NCI-H460 (cell line): ENCODE data around the gene BPI. TPM values are rescaled to one million over a fixed set of nuclear protein-coding genes. Genes with fewer than 3 reads are reported as not detected.
"Not testable (repeated sequence)": the region's sequence is repeated elsewhere in the genome, so short reads cannot be mapped to it uniquely, and the experiment has no call there.

Experiments used
- DNase-seq: peaks from one replicate; pipeline ENCODE4 v3.0.0-alpha.2; 2016; ENCODE audit warnings: low read depth; ENCODE audit errors: extremely low read depth
- total RNA-seq: library from RNA; depleted of rRNA; stranded (reverse); fragments of >200 nt; shearing (Covaris generic); gene quantifications from 2 replicates; pipeline ENCODE4 v1.2.3, GENCODE V29; 2014

The BPI gene
- total RNA-seq, 1 experiment from 2014 or later = not detected

DNA sequence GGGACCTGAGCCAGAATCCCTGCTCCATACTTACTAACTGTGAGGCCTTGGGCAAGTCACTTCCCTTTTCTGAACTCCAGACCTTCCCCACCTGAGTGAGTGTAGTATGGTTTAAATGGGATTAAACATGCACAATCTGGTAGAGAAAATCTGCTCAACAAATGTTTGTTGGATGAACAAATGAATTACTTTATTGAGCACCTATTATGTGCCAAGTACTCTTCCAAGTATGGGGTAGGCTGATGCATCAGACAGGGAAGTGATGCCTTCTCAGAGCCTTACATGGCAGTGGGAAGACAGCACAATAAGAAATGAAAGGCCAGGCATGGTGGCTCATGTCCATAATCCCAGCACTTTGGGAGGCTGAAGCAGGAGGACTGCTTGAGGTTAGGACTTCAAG lies 27.3 kb downstream of the BPI start:
- DNase-seq = no peak

DNA sequence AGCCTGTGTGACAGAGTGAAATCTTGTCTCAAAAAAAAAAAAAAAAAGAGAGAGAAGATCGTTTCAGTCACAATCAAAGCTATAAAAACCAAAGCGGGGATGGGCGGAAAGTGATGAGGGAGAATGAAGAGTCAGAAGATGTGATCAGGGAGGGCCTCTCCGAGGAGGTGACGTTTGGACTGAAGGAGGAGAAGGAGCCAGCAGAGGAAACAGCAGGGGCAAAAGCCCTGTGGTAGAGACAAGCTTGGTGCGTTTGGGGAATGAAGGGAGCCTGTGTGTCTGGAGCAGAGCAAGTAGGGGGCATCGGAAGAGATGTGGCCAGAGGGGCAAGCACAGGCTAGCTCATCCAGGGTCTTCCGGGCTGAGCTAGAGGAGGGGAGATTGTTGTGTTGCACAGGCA lies 27.9 kb downstream of the BPI start:
- no peak for DNase-seq

GRCh38 chr20:38334016-38334415 lies 30.1 kb downstream of the BPI start:
- DNase-seq = no peak

DNA sequence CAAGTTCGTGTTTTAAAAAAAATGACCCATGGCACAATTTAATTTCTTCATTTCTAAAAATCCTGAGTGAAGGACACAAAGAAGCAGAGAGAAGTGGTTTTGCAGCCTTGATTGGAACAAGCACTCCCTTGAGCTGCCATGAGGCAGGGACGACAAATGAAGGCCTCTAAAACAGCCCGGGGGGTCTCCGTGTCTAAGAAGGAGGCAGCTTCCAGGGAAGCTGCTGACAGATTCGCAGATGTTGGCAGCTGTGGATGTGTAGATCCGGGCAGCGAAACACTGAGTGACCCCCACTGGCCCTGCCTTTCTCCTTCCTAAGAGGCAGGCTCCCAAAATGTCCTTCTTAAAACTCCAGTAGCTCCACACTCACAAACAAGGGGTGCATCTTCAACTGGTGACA lies 32.8 kb downstream of the BPI start:
- DNase-seq = no peak

DNA sequence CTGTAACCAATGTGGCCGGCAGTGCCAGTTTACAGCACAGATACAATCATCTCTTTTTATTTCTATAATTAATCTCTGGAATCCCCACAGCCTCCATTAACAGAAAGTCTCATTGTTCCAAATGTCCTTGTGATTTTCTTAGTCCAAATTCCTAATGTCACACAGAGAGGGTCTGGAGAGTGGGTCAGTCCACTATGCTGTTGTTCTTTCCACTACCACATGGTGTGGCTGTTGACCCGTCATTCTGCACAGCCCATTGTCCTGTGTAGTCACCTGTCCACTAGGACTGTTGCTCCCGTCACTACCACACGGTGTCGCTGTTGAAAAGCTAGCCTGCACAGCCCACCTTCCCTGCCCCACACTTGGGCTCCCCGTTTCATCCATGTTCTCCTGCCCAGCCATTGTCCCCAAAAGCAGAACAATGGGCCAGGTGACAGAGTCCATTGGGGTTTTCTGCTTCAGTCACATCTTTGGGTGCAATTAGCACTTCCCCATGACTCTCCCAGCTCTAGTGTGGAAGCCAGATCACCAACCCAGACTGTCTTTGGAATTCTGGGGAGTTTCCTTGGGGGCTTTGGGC lies 33.7 kb downstream of the BPI start:
- DNase-seq = peak; percentile 11

- no peak for DNase-seq
Observed at GRCh38 chr20:38338849-38339520, 35.0 kb downstream of the BPI start.

DNA sequence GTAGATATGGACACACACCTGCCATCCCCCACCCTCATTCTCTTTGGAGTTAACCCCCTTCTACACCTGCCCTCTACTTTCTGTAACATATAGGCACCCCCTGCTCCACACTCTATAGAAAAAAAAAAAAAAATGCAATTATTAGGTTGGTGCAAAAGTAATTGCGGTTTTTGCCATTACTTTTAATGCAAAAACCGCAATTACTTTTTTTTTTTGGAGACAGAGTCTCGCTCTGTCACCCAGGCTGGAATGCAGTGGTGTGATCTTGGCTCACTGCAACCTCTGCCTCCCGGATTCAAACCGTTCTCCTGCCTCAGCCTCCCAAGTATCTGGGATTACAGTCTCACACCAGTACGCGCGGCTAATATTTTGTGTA lies 35.6 kb downstream of the BPI start:
- not testable (repeated sequence) for DNase-seq

GRCh38 chr20:38339997-38340396 lies 36.0 kb downstream of the BPI start:
- DNase-seq = no peak

GRCh38 chr20:38340693-38341092 lies 36.7 kb downstream of the BPI start:
- no peak for DNase-seq

DNA sequence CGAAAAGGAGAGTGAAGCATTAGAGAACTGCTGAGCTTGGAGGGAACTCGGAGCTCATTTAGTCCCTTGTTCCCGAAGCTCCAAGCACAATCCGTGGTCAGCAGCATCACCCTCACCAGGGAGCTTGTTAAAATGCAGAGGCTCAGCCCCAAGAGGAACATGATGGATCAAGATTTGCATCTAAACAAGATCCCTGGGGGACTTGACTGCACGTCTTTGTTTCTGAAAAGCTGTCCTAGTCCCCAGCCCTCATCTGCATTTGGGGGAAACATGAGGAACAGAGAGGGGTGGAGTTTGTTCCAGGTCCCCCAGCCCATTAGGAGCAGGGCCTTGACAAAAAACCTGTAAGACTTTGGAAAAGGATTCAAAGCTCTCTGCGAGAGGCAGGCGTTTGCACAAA lies 38.3 kb downstream of the BPI start:
- no peak for DNase-seq

DNA sequence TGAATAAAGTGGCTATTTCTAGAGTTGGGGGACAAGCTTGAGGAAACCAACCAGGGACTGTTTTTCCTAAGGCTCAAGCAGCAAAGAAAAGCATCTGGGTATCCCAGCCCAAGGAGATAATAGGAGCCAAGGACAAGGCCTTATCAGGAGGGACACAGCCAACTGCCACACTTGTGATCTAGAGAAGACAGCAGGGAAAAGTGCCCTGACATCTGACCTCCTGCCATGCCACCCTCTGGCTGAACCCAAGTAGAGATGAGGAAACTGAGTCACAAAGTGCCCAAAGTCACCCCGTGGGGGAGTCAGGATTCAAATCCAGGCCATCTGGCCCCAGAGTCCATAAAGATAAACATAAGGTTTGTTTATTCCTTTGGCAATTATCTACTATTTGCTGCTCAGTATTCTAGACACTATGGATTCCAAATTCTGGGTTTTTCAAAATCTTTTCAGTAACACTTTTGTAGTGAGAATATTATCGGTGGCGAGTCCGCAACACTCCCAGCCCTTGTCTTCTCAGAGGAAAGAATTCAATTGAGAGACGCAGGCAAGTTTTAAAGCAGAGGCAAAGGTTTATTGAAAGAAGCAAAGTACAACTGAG lies 38.9 kb downstream of the BPI start:
- DNase-seq = no peak

DNA sequence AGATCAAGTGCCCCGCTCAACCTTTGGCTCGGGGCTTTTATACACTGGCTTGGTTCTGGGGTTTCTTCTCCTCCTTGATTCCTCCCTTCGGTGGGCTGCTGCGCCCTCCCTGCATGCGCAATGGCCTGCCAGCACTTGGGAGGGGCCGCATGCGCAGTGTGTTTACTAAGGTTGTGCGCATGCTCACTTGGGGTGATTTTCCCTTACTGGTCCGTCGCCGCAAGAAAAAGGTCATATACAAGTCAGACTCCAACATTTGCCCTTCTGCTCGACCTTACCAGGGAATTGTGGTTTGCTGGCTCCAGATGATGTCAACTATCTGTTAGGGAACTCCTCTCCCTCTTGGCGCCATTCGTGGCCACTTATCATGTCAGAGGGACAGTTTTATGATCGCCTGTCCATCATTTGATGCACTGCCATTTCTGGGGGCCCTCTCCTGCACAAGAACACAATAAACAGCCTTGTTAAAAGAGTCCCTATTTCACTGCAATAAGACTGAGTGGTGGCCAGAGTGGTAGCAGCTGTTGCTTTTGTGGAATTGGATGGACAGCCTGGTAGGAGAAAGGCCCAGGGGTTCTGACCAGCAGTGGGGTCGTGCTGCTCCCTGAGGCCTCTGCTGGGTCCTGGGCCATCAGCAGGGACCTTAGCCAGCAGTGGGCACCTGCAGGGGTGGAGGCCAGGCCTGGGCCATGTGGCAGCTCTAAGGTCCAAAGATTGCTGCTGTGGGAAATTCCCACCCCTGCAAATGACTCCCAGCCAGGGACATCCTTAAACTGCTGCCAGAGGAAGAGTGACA lies 39.6 kb downstream of the BPI start:
- no peak for DNase-seq

DNA sequence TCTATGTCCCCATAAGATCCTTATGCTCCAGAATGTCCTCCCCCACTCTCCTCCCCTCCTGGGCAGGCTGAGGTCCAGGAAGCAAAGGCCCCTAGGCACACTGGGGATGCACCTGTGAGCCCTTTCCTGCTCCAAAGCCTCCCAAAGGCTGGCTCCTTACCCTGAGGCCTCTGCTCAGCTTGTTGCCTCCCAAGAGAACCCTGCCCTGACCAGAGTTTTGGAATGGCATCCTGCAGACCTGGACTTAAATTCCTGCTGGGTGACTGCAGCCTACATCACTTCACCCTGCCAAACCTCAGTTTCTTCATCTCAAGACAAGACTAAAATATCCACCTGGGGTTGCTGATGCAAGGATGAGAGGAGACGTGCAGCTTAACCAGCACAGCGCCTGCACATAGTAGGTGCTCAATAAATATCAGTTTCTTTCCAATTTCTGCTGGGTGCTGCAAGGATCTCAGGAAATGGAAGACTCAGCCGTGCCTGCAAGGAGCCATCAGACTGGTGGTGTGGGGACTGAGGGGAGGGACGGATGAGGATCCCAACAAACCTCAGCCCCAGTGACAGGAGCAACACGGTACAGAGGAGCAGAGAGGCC lies 40.2 kb downstream of the BPI start:
- no peak for DNase-seq

GRCh38 chr20:38345643-38346042 lies 41.7 kb downstream of the BPI start:
- DNase-seq = no peak

GRCh38 chr20:38346247-38346651 lies 42.3 kb downstream of the BPI start, which contains the start of gene LBP:
Gene LBP, plus strand, starts transcription at chr20:38346482. Its CDS starts 35 bp downstream, at chr20:38346517.
- no peak for DNase-seq

DNA sequence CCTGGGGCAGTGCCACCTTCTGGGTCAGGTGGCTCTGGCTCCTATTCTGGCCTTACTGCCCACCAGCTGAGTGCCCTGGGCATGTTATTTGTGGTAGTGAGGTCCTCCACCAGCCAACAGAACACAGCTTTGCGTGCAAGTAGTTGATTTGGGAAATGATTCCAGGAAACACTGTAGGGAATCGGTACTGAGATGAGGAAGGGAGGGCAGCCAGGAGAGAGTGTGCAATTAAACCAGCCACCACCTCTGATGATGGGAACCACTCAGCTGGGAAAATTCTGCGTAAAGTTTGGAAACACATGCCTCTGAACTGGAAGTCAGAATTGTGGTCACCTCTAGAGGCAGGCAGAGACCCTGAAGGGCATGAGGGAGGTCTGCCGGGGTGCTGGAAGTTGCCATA lies 42.8 kb downstream of the BPI start:
- no peak for DNase-seq

DNA sequence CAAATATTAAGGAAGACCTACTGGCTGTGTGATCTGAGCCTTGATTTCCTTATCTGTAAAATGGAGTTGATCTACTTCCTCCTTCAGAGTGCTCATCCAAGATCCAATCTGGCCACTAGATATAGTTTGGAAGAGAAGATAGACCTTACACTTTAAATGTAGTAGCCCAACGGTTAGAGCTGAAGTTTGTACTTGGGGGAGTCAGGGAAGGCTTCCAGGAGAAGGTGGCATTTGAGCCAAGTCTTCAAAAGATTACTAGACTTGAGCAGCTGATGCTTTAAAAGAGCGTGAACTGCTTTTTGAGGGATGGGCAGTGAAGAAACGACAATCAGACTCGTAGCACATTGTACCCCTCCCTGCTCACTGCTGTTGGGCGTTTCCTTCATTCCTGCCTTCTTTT lies 45.9 kb downstream of the BPI start:
- no peak for DNase-seq

DNA sequence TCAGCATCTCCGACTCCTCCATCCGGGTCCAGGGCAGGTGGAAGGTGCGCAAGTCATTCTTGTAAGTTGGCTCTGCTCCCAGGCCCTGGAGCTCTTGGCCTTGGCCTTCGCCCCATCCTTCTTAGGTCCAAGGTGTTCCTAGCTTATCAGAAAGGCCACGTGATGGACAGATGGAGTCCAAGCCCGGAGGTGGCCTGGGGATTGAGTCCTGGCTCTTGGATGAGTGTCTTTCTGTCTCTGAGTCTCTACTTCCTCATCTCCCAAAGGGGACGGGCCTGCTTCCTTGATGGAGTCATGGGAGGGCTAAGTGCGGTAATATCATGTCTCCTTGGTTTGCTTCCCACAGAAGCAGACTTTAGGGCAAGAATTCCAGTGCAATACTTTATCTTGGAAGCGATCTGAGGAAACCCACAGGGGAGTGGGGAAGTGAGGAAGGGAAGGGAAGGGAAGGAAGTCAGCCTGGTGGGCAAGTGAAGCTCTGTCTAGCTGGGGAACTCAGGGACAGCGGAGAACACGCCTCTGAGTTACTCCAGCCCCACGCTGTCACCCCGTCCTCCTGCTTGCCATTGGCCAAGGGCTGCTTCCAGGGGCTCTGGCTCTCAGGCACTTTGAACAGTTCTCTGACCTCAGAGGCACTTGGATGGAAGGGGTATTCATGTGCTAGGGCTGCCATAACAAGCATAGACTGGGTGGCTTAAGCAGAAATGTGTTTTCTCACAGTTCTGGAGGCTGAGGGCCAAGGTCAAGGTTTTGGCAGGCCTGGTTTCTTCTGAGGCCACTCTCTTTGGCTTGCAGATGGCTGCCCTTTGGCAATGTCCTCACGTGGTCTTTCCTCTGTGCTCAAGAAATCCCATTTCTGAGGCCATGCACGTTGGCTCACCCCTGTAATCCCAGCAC lies 47.2 kb downstream of the BPI start:
- no peak for DNase-seq

GRCh38 chr20:38353316-38353715 lies 49.4 kb downstream of the BPI start:
- no peak for DNase-seq

GRCh38 chr20:38354227-38354626 lies 50.3 kb downstream of the BPI start:
- DNase-seq = no peak
